ENCODE measurements around the gene SOHLH1.

GRCh38 chr9:135708164-135708563 is 8.9 kb upstream of the SOHLH1 start:
- no peak for TF ChIP-seq CTCF (IDR thresholded peaks at IDR 0.05)
- TF ChIP-seq POLR2A (IDR thresholded peaks at IDR 0.05; ENCODE audit: low read depth): no peak
- TF ChIP-seq EP300 (IDR thresholded peaks at IDR 0.05): no peak

Measured in esophagus muscularis mucosa (tissue), 4 donors.